ENCODE measurements around the gene RRP1.

The RRP1 gene

GRCh38 chr21:43846430-43846829 is 57.1 kb downstream of the RRP1 start:
- no peak for DNase-seq

- DNase-seq, result no peak
Measured at GRCh38 chr21:43847301-43847700, 57.9 kb downstream of the RRP1 start.

- no peak for DNase-seq
Measured at GRCh38 chr21:43848771-43849170, 59.4 kb downstream of the RRP1 start.

GRCh38 chr21:43849532-43850299 is 60.3 kb downstream of the RRP1 start:
- DNase-seq, result no peak

GRCh38 chr21:43850728-43851295 is 61.4 kb downstream of the RRP1 start:
- DNase-seq, result no peak

- DNase-seq, result no peak
Measured at GRCh38 chr21:43851593-43851992, 62.2 kb downstream of the RRP1 start.

GRCh38 chr21:43853851-43854772 is 64.7 kb downstream of the RRP1 start:
- DNase-seq, result no peak
